Measurements from ENCODE around the gene ASAP2.

DNA sequence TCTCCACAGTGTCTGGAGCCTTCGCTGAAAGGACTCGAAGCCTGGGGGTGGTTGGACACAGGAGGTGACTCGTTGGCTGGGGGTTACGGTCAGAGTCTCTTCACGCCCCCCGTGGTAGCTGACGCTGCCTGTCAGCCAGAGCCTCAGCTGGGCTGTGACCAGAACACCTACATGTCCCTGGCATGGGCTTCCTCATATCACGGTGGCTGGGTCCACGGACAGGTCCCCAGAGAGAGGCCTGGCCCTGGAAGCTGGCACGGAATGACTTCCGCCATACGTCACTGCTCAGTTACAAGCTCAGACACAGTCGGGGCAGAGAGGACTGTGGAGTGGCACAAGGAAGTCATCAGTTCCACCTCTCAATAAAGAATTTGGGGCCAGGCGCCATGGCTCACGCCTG, 188.2 kb downstream of the ASAP2 start:
- TF ChIP-seq POLR2AphosphoS5 (IDR thresholded peaks at IDR 0.05; ENCODE audit: low read depth, low read length) (no peak), TAF1 (IDR thresholded peaks at IDR 0.05; ENCODE audit: low read depth, low read length) (no peak), PAX5 (IDR thresholded peaks at IDR 0.05; ENCODE audit: insufficient read depth, low read length, severe bottlenecking) (no peak), POLR2A (IDR thresholded peaks at IDR 0.05; ENCODE audit: low read depth, low read length) (no peak)
